HG02981 (cell line): ENCODE measurements around the gene MEOX1.

Experiments
- ATAC-seq: cut with Tn5 transposase; IDR thresholded peaks from one replicate; pipeline ENCODE4 v1.9.1; 2021; ENCODE audit warnings: mild to moderate bottlenecking, moderate library complexity; ENCODE audit not compliant: unreplicated experiment

The MEOX1 gene

GRCh38 chr17:43595466-43595865 lies 66.3 kb downstream of the MEOX1 start:
- ATAC-seq: no peak

- ATAC-seq: no peak
These were observed 69.8 kb downstream of the MEOX1 start for GRCh38 chr17:43591779-43592562.

GRCh38 chr17:43591001-43591400 lies 70.7 kb downstream of the MEOX1 start:
- ATAC-seq: no peak
